GM13977 (cell line): ENCODE data around the gene ACBD4.

Source experiments
- DNase-seq: peaks from one replicate; pipeline ENCODE4 v3.0.0; 2012; ENCODE audit warnings: low spot score
- CTCF ChIP-seq: IDR thresholded peaks from 2 replicates; pipeline ENCODE4 v1.5.1; 2012; ENCODE audit warnings: mild to moderate bottlenecking, control low read depth; ENCODE audit not compliant: insufficient read depth; ENCODE audit errors: extremely low read depth, missing control alignments
- in situ Hi-C: fragments of 300-500 bp; cut with MboI; formaldehyde crosslinking; loops from one replicate; pipeline ENCODE4 v1.12.0; 2022; ENCODE audit warnings: low sequenced_read_pairs, low pct_unique_long_range_greater_than_20kb, mixed read lengths, inconsistent platforms; ENCODE audit not compliant: unreplicated experiment

ACBD4 gene

GRCh38 chr17:45135192-45135977 lies at the start of gene ACBD4:
ACBD4 (plus strand) TSS chr17:45135687; CDS start chr17:45136145, 458 bp downstream.
- in situ Hi-C loops, result loop anchor here (5.0 kb wide), 1 partner anchor 62 kb away; no protein-coding TSS in a partner anchor
- peak; percentile 100 for TF ChIP-seq CTCF
- DNase-seq, result peak; percentile 98

- in situ Hi-C loops, result no loop called here
- TF ChIP-seq CTCF, result no peak
- no peak for DNase-seq
Measured at GRCh38 chr17:45086391-45086790, 49.1 kb upstream of the ACBD4 start.

- DNase-seq, result no peak
- in situ Hi-C loops, result no loop called here
- TF ChIP-seq CTCF, result no peak
Measured at GRCh38 chr17:45086865-45087503, 48.5 kb upstream of the ACBD4 start.

- no peak for TF ChIP-seq CTCF
- in situ Hi-C loops, result no loop called here
- DNase-seq, result no peak
Measured at GRCh38 chr17:45087504-45087975, 47.9 kb upstream of the ACBD4 start.

- in situ Hi-C loops, result no loop called here
- no peak for DNase-seq
- no peak for TF ChIP-seq CTCF
Measured at GRCh38 chr17:45087978-45088377, 47.5 kb upstream of the ACBD4 start.

GRCh38 chr17:45088741-45089140 lies 46.7 kb upstream of the ACBD4 start:
- in situ Hi-C loops, result no loop called here
- DNase-seq, result no peak

More at GRCh38 chr17:45088741-45089140, 46.7 kb upstream of the ACBD4 start:
- no peak for TF ChIP-seq CTCF
